Fibroblast of pulmonary artery (primary cell): Measurements from ENCODE around the gene SPDEF.

ENCODE experiments used
- DNase-seq: peaks from one replicate; pipeline ENCODE4 v3.0.0-alpha.2; 2010; ENCODE audit warnings: low read depth
- H3K4me3 ChIP-seq: replicated peaks from 2 replicates; pipeline ENCODE4 v1.5.1; 2011; ENCODE audit warnings: low read depth, mild to moderate bottlenecking, control low read depth, low read length, moderate library complexity
- TF ChIP-seq, protein P1 (sequence below): IDR thresholded peaks from 2 replicates; pipeline ENCODE4 v1.5.1; 2011; ENCODE audit warnings: mild to moderate bottlenecking, control low read depth, low read length, inconsistent platforms; ENCODE audit errors: missing control alignments

The SPDEF gene

DNA sequence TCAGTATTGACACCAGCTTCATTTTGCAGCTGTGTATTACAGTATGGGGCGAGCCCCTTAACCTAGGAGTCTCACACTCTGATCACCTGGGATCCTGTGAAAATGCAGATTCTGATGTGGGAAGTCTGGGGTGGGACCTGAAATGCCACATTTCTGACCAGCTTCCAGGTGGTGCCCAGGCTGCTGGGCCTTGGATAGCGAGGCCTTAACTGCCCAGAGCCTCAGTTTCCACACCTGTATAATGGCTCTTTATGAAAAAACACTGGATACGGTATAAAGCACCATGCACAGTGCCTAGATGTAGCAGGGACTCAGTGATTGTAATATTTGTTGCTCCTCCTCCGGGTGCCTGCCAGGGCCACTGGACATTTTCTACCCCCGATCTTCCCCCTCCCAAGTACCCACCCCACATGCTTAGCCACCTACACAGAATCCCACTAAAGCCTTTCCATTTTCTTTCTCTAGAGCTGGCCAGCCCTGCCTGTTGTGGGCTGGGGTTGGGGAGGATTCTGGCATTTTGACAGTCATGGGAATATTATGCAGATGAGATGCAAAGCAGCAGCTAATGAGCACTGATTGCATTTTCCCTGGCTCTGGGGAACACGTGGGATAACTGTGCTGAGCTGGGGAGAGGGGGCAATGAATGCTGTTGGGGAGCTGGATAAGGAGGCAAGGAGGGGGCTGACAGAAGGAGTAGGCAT is 44.8 kb downstream of the SPDEF start:
- DNase-seq, result no peak
- TF ChIP-seq, protein P1, sequence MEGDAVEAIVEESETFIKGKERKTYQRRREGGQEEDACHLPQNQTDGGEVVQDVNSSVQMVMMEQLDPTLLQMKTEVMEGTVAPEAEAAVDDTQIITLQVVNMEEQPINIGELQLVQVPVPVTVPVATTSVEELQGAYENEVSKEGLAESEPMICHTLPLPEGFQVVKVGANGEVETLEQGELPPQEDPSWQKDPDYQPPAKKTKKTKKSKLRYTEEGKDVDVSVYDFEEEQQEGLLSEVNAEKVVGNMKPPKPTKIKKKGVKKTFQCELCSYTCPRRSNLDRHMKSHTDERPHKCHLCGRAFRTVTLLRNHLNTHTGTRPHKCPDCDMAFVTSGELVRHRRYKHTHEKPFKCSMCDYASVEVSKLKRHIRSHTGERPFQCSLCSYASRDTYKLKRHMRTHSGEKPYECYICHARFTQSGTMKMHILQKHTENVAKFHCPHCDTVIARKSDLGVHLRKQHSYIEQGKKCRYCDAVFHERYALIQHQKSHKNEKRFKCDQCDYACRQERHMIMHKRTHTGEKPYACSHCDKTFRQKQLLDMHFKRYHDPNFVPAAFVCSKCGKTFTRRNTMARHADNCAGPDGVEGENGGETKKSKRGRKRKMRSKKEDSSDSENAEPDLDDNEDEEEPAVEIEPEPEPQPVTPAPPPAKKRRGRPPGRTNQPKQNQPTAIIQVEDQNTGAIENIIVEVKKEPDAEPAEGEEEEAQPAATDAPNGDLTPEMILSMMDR, result no peak
- H3K4me3 ChIP-seq, result no peak overlapping the region

DNA sequence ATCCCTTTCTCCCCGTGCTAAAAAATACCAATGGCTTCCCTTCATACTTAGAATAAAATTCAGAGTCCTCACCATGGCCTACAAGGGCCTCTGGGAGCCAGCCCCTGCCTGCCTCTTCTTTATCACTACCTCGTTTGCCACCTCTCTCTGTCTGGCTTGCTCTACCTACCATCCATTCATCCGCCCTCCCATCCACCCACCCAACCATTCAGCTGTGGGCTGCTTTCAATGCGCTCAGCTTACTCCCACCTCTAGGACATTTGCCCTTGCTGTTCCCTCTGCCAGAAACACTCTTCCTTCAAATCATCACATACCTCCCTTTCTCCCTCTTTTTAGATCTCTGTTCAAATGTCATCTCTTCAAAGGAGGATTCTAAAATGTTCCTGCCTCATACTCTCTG is 45.8 kb downstream of the SPDEF start:
- H3K4me3 ChIP-seq, result no peak overlapping the region
- TF ChIP-seq, protein P1, result no peak

DNA sequence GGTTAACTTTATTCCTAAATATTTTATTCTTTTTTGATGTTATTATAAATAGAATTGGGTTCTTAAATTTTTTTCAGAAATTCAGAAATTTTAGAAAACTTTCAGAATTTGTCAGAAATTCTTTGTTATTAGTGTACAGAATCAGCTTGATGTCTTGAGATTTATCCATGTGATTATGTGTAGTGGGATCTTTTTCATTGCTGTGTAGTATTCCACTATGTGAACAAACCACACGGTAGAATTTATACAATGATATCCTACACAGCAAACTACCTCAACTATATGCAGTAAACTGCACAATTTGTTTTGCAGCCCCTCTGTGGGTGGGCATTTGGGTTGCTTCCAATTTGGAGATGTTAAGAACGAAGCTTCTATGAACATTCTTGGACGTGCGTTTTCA is 46.3 kb downstream of the SPDEF start:
- TF ChIP-seq, protein P1, result no peak
- H3K4me3 ChIP-seq, result no peak overlapping the region

More for the DNA sequence above, 45.8 kb downstream of the SPDEF start:
- no peak for DNase-seq

DNA sequence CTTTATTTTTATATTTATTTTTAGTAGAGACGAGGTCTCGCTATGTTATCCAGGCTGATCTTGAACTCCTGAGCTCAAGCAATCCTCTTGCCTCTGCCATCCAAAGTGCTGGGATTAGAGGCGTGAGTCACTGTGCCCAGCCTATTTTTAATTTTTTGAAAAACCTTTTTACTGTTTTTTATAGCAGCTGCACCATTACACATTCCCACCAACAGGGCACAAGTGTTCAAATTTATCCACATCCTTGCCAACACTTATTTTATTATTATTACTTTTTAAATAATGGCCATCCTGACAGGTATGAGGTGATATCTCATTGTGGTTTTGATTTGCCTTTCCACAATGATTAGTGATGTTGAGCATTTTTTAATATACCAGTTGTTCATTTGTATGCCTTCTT is 47.7 kb downstream of the SPDEF start:
- H3K4me3 ChIP-seq, result no peak overlapping the region
- DNase-seq, result no peak
- TF ChIP-seq, protein P1, result peak; percentile 7

More for the DNA sequence above, 46.3 kb downstream of the SPDEF start:
- DNase-seq, result no peak

DNA sequence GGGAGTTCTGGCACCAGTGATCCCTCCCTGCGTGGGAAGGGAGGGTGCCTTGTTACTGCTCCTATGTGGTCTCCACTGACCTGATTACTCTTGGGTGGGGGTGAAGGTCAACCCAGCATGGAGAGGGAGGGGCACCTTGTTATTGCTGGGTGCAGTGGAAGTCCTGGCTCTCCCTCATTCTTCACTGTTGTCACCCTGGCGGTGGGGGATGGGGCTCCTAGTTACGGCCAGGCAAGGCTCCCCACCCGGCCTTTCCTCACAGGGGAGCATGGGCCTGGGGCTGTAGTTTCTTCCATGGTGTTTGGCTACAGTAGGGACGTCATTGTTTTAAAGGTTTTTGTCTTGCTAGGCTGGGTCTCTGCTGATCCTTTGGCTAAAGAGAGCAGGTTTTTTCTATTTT is 49.4 kb downstream of the SPDEF start:
- TF ChIP-seq, protein P1, result no peak
- DNase-seq, result no peak
- no peak overlapping the region for H3K4me3 ChIP-seq

DNA sequence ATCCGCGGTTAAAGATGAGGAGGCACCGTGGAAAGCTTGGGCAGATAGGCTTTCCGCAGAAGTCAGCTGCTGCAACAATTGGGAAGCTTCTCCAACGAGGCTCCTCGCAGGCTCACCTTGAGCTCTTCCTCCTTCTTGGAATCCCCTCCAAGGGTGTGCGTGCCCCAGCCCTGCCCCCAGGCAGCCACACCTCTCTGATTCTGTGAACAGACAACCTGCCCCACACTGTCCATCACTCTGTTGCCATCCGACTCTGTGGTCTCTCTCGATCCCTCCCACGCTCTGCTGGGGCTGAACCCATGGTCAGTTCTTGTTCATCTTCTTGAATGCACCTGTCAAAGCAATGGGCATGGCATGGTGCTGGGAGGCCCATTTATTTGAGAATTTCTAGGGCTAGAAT is 58.7 kb downstream of the SPDEF start:
- TF ChIP-seq, protein P1, result no peak
- no peak overlapping the region for H3K4me3 ChIP-seq
- no peak for DNase-seq

DNA sequence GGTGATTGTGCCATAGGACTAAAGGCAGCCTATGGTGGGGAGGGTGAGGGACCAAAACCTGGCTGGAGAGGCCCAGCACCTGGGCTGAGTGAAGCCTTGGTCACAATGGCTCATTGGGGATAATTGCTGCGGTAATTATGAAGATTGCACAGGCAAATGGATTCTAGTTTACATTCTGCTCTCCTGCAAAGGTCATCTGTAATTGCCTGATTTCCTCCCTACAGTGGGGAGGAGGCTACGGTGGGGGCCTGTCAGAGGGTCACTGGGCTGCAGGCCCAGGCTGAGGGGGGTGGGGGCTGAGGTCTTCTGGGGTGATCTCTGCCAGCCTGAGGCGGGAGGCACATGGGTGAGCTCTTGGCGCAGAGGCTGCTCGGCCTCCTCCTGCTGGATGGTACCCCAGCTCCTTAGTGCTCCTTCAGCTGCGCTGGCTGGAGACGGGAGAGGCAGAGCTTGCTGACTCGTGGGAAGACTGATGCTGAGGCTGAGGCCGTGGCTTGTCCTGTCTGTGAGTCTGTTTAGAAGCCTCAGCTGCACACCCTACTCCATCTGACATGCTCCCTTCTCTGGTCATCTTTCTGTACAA is 59.9 kb downstream of the SPDEF start:
- H3K4me3 ChIP-seq, result no peak overlapping the region
- DNase-seq, result no peak
- TF ChIP-seq, protein P1, result no peak
